Retinal pigment epithelial cell (primary cell): ENCODE results near the gene MGAT4A.

Experiments
- DNase-seq: peaks from one replicate; pipeline ENCODE4 v3.0.0-alpha.2; 2010; ENCODE audit warnings: low read depth
- H3K4me3 ChIP-seq: 2 replicates; pipeline ENCODE4 v1.5.1; 2011; ENCODE audit warnings: mild to moderate bottlenecking, low read length, control low read depth, moderate library complexity
- TF ChIP-seq, protein P1 (sequence below): conservative IDR thresholded peaks from 2 replicates; pipeline ENCODE4 v1.5.1; 2011; ENCODE audit warnings: low read depth, low read length, control low read depth, inconsistent platforms

MGAT4A gene

DNA sequence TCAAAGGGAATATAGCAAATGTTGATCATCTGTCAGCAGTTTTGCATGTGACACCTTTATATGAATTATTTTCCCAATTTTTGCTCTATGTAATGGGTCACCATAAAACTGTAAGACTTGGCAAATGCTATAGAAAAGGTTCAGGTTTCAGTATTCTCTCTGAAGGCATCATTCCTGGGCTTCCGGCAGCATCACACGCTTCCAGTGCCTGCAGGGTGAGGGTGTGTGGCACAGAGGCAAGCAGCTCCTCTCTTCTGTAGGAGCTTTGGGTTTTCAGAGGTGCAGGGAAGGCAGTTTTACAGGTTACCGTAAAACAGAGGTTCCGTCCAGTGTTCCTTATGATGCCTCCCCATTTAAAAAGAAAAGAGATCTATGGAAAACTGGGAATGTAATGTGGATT, 141.4 kb downstream of the MGAT4A start:
- no peak overlapping the region for H3K4me3 ChIP-seq

DNA sequence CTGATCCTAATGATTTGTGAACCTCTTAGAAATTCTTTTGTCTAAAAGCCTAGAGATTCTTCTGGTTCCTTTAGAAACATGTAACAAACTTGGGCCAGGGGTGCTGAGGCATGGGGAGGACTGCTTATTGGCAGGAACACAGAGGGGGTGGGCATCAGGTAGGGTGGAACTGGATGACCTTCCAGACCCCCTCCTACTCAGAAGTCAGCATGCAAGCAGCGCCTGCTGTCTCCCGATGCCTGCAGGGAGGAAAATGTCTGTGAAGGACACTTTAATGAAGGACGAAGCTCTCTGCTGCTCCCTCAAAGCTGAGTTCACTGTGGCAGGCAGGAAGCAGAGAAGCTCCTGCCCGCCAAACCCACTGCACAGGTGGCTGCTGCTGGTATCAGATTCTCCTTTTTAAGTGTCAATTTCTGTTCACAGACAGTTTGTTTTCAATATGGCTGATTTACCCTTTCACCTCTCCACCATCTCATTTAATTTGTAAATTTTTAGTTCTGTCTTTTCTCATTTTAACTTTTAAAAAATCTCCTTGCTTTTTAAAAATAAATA, 142.0 kb downstream of the MGAT4A start:
- no peak for DNase-seq
- no peak overlapping the region for H3K4me3 ChIP-seq
- TF ChIP-seq, protein P1, sequence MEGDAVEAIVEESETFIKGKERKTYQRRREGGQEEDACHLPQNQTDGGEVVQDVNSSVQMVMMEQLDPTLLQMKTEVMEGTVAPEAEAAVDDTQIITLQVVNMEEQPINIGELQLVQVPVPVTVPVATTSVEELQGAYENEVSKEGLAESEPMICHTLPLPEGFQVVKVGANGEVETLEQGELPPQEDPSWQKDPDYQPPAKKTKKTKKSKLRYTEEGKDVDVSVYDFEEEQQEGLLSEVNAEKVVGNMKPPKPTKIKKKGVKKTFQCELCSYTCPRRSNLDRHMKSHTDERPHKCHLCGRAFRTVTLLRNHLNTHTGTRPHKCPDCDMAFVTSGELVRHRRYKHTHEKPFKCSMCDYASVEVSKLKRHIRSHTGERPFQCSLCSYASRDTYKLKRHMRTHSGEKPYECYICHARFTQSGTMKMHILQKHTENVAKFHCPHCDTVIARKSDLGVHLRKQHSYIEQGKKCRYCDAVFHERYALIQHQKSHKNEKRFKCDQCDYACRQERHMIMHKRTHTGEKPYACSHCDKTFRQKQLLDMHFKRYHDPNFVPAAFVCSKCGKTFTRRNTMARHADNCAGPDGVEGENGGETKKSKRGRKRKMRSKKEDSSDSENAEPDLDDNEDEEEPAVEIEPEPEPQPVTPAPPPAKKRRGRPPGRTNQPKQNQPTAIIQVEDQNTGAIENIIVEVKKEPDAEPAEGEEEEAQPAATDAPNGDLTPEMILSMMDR, result no peak

More for the DNA sequence above, 141.4 kb downstream of the MGAT4A start:
- TF ChIP-seq, protein P1, result no peak
- DNase-seq, result no peak

DNA sequence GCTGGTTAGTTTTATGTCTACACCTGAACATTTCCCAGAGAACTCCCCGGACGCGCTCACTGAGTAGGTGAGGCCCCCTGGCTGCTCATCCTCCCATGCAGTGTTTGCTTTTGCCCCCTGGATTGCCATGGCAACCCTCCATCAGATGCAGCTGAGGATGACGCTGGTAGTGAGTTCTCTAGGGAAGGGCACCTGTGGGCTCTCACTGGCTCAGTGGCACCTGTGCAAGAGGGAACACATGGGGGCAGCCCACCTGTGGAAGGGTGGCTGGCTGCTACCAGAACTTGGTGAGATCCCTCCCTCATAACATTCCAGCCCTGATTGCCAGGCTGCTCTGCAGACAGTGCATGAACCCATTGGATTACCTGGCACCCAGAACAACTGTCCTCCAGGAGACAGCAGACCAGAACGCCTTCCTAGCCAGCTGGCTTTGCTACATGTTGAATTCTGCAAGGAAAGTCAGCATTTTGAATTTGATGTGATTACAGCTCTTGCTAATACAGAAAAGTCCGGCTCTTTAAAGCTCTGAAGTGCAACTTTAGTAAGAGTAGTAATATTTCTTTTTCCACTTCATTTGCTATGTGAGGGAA, 144.3 kb downstream of the MGAT4A start:
- H3K4me3 ChIP-seq, result no peak overlapping the region
- TF ChIP-seq, protein P1, result no peak
- DNase-seq, result no peak

DNA sequence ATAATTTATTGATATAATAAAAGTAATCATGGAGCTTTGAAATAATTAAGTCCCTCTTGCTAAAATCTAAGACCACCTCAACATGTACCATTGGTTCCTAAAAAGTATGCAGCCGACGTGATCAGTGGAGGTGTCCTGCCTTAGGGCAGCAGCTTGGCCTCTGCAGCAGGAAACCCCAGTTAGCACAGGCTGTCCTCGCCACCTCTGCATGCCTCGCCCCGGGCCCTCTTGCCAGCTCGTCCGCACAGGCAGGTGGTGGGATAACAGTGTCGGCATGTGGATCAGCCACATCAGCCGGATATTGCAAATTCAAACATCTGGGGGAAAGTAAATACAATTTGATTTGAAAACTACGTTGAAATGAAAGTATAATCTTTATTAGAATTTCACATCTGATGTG, 145.5 kb downstream of the MGAT4A start:
- DNase-seq, result no peak
- no peak overlapping the region for H3K4me3 ChIP-seq
- TF ChIP-seq, protein P1, result no peak

DNA sequence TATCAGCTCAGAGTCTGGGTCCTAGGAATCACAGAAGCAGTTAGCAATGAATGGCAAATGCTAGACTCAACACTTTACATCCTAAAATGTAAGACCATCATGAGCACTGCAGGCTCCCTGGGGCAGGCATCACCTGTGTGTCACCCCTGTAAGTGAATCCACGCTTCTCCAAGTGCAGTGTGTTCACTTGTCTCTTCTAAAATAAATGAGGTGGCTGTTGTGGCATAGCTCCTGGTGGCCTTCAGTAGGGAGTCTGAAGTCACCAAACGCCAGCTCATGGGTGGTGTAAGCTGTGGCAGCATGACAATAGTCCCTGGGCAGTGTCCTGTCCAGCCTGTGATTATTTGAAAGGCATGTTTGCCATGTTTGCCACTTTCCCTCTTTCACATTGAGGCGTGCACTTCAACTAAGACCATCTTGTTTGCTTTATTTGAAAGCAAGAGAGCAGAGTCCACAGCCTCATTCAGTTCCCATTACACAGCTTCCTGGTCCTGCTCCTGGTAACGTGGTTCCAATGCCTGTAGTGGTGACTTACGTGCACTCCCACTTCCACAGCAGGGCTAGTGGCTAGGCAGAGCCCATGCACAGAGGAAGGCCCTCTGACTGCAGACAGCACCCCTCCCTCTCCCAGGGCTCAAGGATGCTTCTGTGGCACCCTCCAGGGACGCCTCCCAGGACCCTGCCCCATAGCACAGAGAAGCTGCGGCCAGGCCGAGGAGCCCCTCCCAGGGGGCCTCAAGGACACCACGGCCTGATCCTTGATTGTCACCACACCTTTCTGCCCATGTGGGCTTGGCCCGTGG, 146.9 kb downstream of the MGAT4A start:
- DNase-seq, result no peak
- no peak overlapping the region for H3K4me3 ChIP-seq
- TF ChIP-seq, protein P1, result no peak

DNA sequence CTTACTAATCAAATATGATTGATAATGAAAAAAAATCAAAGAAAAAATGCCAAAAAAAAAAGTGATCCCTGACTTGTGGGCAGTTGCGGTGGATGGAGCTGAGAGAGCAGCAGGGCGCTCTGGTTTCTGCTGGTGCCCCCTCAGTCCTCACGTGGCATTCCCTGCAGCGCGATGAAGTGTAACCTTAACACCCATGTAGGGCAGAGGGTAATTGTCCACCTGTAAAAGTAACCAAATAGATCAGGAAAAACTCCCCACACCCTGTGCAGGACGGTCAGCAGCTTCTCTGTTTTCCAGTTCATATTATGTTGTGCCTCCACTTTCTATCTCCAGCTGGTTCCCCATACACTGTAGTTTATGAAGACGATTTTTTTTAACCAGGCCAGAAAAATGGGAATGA, 147.7 kb downstream of the MGAT4A start:
- TF ChIP-seq, protein P1, result no peak

More for the DNA sequence above, 147.7 kb downstream of the MGAT4A start:
- no peak for DNase-seq
- H3K4me3 ChIP-seq, result no peak overlapping the region
